Fibroblast of lung (primary cell): ENCODE measurements around the gene CDK5RAP1.

Experiments used
- CTCF ChIP-seq, 2 donors: IDR thresholded peaks in 1 of 2; conservative IDR thresholded peaks in 1 of 2; 1 replicate in 1 of 2; 2 replicates in 1 of 2; pipeline ENCODE4 v1.5.1; 2011 to 2012; ENCODE audit warnings: low read length in 2 of 2, control low read depth in 1 of 2, inconsistent platforms in 1 of 2, low read depth in 1 of 2, mild to moderate bottlenecking in 1 of 2
- EZH2 ChIP-seq: IDR thresholded peaks from 2 replicates; pipeline ENCODE4 v1.5.1; 2012; ENCODE audit warnings: low read length, control low read depth, mild to moderate bottlenecking; ENCODE audit errors: missing control alignments

GRCh38 chr20:33418033-33418432 lies 16.7 kb upstream of the CDK5RAP1 start:
- TF ChIP-seq CTCF (conservative IDR thresholded peaks at IDR 0.05 in 1 of 2, IDR thresholded peaks at IDR 0.05 in 1 of 2; ENCODE audit: low read depth in 1 of 2, low read length in 2 of 2), result no peak
- TF ChIP-seq EZH2, result no peak
